Pancreas (tissue), 10 donors: ENCODE measurements around the gene FAM241A. TPM values are rescaled to one million over a fixed set of nuclear protein-coding genes. Genes with fewer than 3 reads are reported as not detected.

Experiments
- ATAC-seq, 4 donors: fragments of 200-7000 bp; cut with Tn5 transposase; one replicate each; pipeline versions ENCODE4 v1.8.0 to v1.9.1; 2020; ENCODE audit warnings: mild to moderate bottlenecking in 4 of 4, moderate library complexity in 4 of 4
- DNase-seq, 6 donors: peaks; one replicate each; pipeline ENCODE4 v3.0.0-alpha.2; 2020
- FAIRE-seq: peaks from 2 replicates; lab custom pipeline; 2012; peaks lifted over from hg19 to GRCh38; lab: Jason Lieb, UNC
- H3K27ac ChIP-seq, 4 donors: fragments of 200-600 bp; sonication (generic); 1 replicate in 3 of 4; 2 replicates in 1 of 4; pipeline versions ENCODE4 v1.5.0 to v1.8.0; 2020
- H3K27me3 ChIP-seq, 4 donors: fragments of 200-600 bp; one replicate each; pipeline ENCODE4 v1.8.0; 2021
- H3K36me3 ChIP-seq, 3 donors: fragments of 200-600 bp; sonication (generic) in 1 of 3; one replicate each; pipeline versions ENCODE4 v1.5.0 to v1.8.0; 2020 to 2021
- H3K4me1 ChIP-seq, 3 donors: fragments of 200-600 bp; one replicate each; pipeline ENCODE4 v1.8.0; 2021
- H3K4me3 ChIP-seq, 4 donors: fragments of 200-600 bp; sonication (generic) in 2 of 4; one replicate each; pipeline versions ENCODE4 v1.5.0 to v1.8.0; 2020 to 2021
- H3K9me3 ChIP-seq, 4 donors: fragments of 200-600 bp; one replicate each; pipeline ENCODE4 v1.8.0; 2021
- CTCF ChIP-seq, 4 donors: fragments of 200-600 bp; sonication (generic) in 3 of 4; IDR thresholded peaks; one replicate each; pipeline versions ENCODE4 v1.5.0 to v1.8.0; 2021; ENCODE audit warnings: antibody characterized with exemption in 4 of 4
- WGBS, 2 donors: extraction: QIAGEN DNeasy Blood & Tissue Kit; methylation state at CpG; one replicate each; pipeline ENCODE4 v1.1.7; 2013; 5-methylcytosine and 5-hydroxymethylcytosine counted together
- intact Hi-C, 3 donors: fragments of 100-400 bp; cut with DNase I; formaldehyde crosslinking; loops; one replicate each; pipeline versions ENCODE4 v1.11.1 to v1.14.2; 2022
- polyA plus RNA-seq, 2 donors: library from polyadenylated mRNA; stranded (reverse); fragments of 200-250 nt; gene quantifications; one replicate each; pipeline ENCODE4 v1.2.3, GENCODE V29; 2013
- total RNA-seq, 6 donors: library from RNA; stranded (reverse); fragmentation: NEBNext Ultra II Directional in 4 of 6; extraction: Animal tissue kit (Norgen Biotek cat#: 25700) in 4 of 6; gene quantifications; one replicate each; pipeline versions ENCODE4 v1.2.1 to v1.2.4, GENCODE V29; 2021 to 2023
- donor health status: healthy with polysubstance abuse.
- donor health status: DM: no; HTN: no; CAD: no; lungs with moderate emphysema.
- donor health status: DM: no; HTN: no; CAD: no.
- donor health status: control.
- donor health status: control.
- donor health status: Bipolar disorder and iron deficiency.
- donor health status: DM: yes; HTN: yes; CAD: no.
- donor health status: DM: no; HTN: no; CAD: no.
- donor health status: DM: no; HTN: no; CAD: no.
- donor health status: DM: yes; HTN: yes; CAD: no.

Gene FAM241A
- total and polyA plus RNA-seq, 8 donors = 0.51 to 1.4 (median 0.93) TPM

- Histone ChIP-seq H3K27ac (no peak overlapping the region), H3K36me3 (no peaks in the 10 kb centered on the region), H3K9me3 (no peaks in the 10 kb centered on the region), H3K4me1 (no peaks in the 10 kb centered on the region), H3K27me3 (no peaks in the 10 kb centered on the region), H3K4me3 (no peak overlapping the region)
- FAIRE-seq (no peak), DNase-seq (no peak), ATAC-seq (no peak)
- no peak for TF ChIP-seq CTCF (IDR thresholded peaks at IDR 0.05)
- intact Hi-C loops = no loop called here
- WGBS, 2 donors = 98 to 100% methylated on average over 1 of the region's 1 CpG
Observed at GRCh38 chr4:112184438-112184837, 39.2 kb downstream of the FAM241A start.

GRCh38 chr4:112185334-112185733 is 40.1 kb downstream of the FAM241A start:
- intact Hi-C loops = no loop called here
- no peak overlapping the region for H3K27ac ChIP-seq
- no peaks in the 10 kb centered on the region for H3K4me1 ChIP-seq
- H3K9me3 ChIP-seq = no peaks in the 10 kb centered on the region
- 91 to 96% methylated on average over 2 of the region's 2 CpGs for WGBS, 2 donors
- H3K36me3 ChIP-seq = no peaks in the 10 kb centered on the region
- no peak for TF ChIP-seq CTCF (IDR thresholded peaks at IDR 0.05)
- no peaks in the 10 kb centered on the region for H3K27me3 ChIP-seq
- FAIRE-seq (no peak), DNase-seq (no peak), ATAC-seq (no peak)
- no peak overlapping the region for H3K4me3 ChIP-seq

- H3K27me3 ChIP-seq = no peaks in the 10 kb centered on the region
- 68 to 81% methylated on average over 8 of the region's 8 CpGs for WGBS, 2 donors
- H3K4me3 ChIP-seq = no peak overlapping the region
- intact Hi-C loops = no loop called here
- no peak for ATAC-seq
- TF ChIP-seq CTCF (IDR thresholded peaks at IDR 0.05) = no peak
- no peaks in the 10 kb centered on the region for H3K36me3 ChIP-seq
- H3K27ac ChIP-seq = no peak overlapping the region
- no peaks in the 10 kb centered on the region for H3K9me3 ChIP-seq
- FAIRE-seq = no peak
- no peaks in the 10 kb centered on the region for H3K4me1 ChIP-seq
- no peak for DNase-seq
Observed at GRCh38 chr4:112185740-112186670, 40.8 kb downstream of the FAM241A start.

GRCh38 chr4:112189754-112190153 is 44.5 kb downstream of the FAM241A start:
- Histone ChIP-seq H3K27me3 (no peaks in the 10 kb centered on the region), H3K36me3 (no peaks in the 10 kb centered on the region), H3K27ac (no peak overlapping the region), H3K4me1 (no peaks in the 10 kb centered on the region), H3K4me3 (no peak overlapping the region), H3K9me3 (no peaks in the 10 kb centered on the region)
- FAIRE-seq (no peak), DNase-seq (no peak), ATAC-seq (no peak)
- 53 to 54% methylated on average over 2 of the region's 2 CpGs for WGBS, 2 donors
- TF ChIP-seq CTCF (IDR thresholded peaks at IDR 0.05) = no peak
- intact Hi-C loops = no loop called here

GRCh38 chr4:112190684-112191083 is 45.4 kb downstream of the FAM241A start:
- Histone ChIP-seq H3K4me3 (no peak overlapping the region), H3K36me3 (no peaks in the 10 kb centered on the region), H3K9me3 (no peaks in the 10 kb centered on the region), H3K4me1 (no peaks in the 10 kb centered on the region), H3K27me3 (no peaks in the 10 kb centered on the region), H3K27ac (no peak overlapping the region)
- 89 to 91% methylated on average over 8 of the region's 8 CpGs for WGBS, 2 donors
- ATAC-seq (no peak), FAIRE-seq (no peak), DNase-seq (no peak)
- TF ChIP-seq CTCF (IDR thresholded peaks at IDR 0.05) = no peak
- intact Hi-C loops = no loop called here
